ENCODE results near the gene TRIM74. TPM values are rescaled to one million over a fixed set of nuclear protein-coding genes. Genes with fewer than 3 reads are reported as not detected.
"Not testable (repeated sequence)": the region's sequence is repeated elsewhere in the genome, so short reads cannot be mapped to it uniquely, and the experiment has no call there.

TRIM74 gene
- total RNA-seq: under 1 TPM; 0.72 to 0.86 TPM

GRCh38 chr7:72968980-72969516 is at the start of gene TRIM74:
TSS of gene TRIM74 (minus strand) at chr7:72969466. CDS start at chr7:72966157, 3,309 bp downstream.
- H3K36me3 Mint-ChIP-seq (ENCODE audit: low read depth); H3K4me1 Mint-ChIP-seq (ENCODE audit: low read depth); H3K27me3 Mint-ChIP-seq (ENCODE audit: low read depth); H3K9me3 Mint-ChIP-seq; H3K27ac Mint-ChIP-seq; CTCF ChIA-PET; H3K4me3 Mint-ChIP-seq; intact Hi-C loops (cut with micrococcal nuclease): not testable (repeated sequence)
- peak; percentile 3 for DNase-seq

GRCh38 chr7:73006491-73006890 is 37.2 kb upstream of the TRIM74 start:
- H3K27ac Mint-ChIP-seq; H3K36me3 Mint-ChIP-seq (ENCODE audit: low read depth); H3K4me1 Mint-ChIP-seq (ENCODE audit: low read depth); CTCF ChIA-PET; H3K27me3 Mint-ChIP-seq (ENCODE audit: low read depth); DNase-seq; intact Hi-C loops (cut with micrococcal nuclease); H3K9me3 Mint-ChIP-seq: not testable (repeated sequence)
- H3K4me3 Mint-ChIP-seq: peak overlapping the region; percentile 50

GRCh38 chr7:73005693-73006447 is 36.6 kb upstream of the TRIM74 start:
- H3K36me3 Mint-ChIP-seq (ENCODE audit: low read depth); H3K27me3 Mint-ChIP-seq (ENCODE audit: low read depth); H3K4me1 Mint-ChIP-seq (ENCODE audit: low read depth); CTCF ChIA-PET; H3K9me3 Mint-ChIP-seq; intact Hi-C loops (cut with micrococcal nuclease): not testable (repeated sequence)
- peak; percentile 91 for DNase-seq
- peak overlapping the region; percentile 99 for H3K27ac Mint-ChIP-seq
- H3K4me3 Mint-ChIP-seq: peak overlapping the region; percentile 97

- Mint-ChIP-seq H3K4me3 (peak overlapping the region; percentile 97), H3K27ac (peak overlapping the region; percentile 99)
- intact Hi-C loops (cut with micrococcal nuclease); H3K36me3 Mint-ChIP-seq (ENCODE audit: low read depth); H3K9me3 Mint-ChIP-seq; H3K27me3 Mint-ChIP-seq (ENCODE audit: low read depth); CTCF ChIA-PET; H3K4me1 Mint-ChIP-seq (ENCODE audit: low read depth): not testable (repeated sequence)
- DNase-seq: peak; percentile 66
These were observed 36.1 kb upstream of the TRIM74 start for GRCh38 chr7:73005356-73005692.

GRCh38 chr7:72997887-72998468 is 28.7 kb upstream of the TRIM74 start:
- intact Hi-C loops (cut with micrococcal nuclease); H3K27ac Mint-ChIP-seq; H3K4me3 Mint-ChIP-seq; H3K4me1 Mint-ChIP-seq (ENCODE audit: low read depth); H3K9me3 Mint-ChIP-seq; CTCF ChIA-PET; DNase-seq; H3K36me3 Mint-ChIP-seq (ENCODE audit: low read depth); H3K27me3 Mint-ChIP-seq (ENCODE audit: low read depth): not testable (repeated sequence)

- H3K36me3 Mint-ChIP-seq (ENCODE audit: low read depth); H3K27ac Mint-ChIP-seq; intact Hi-C loops (cut with micrococcal nuclease); H3K27me3 Mint-ChIP-seq (ENCODE audit: low read depth); H3K9me3 Mint-ChIP-seq; DNase-seq; H3K4me1 Mint-ChIP-seq (ENCODE audit: low read depth); H3K4me3 Mint-ChIP-seq; CTCF ChIA-PET: not testable (repeated sequence)
These were observed 28.2 kb upstream of the TRIM74 start for GRCh38 chr7:72997447-72997846.

- H3K27ac Mint-ChIP-seq; CTCF ChIA-PET; H3K36me3 Mint-ChIP-seq (ENCODE audit: low read depth); DNase-seq; H3K4me3 Mint-ChIP-seq; H3K4me1 Mint-ChIP-seq (ENCODE audit: low read depth); intact Hi-C loops (cut with micrococcal nuclease); H3K27me3 Mint-ChIP-seq (ENCODE audit: low read depth); H3K9me3 Mint-ChIP-seq: not testable (repeated sequence)
These were observed 26.2 kb upstream of the TRIM74 start for GRCh38 chr7:72995484-72995883.

- H3K4me1 Mint-ChIP-seq (ENCODE audit: low read depth); H3K36me3 Mint-ChIP-seq (ENCODE audit: low read depth); CTCF ChIA-PET; H3K27me3 Mint-ChIP-seq (ENCODE audit: low read depth); H3K9me3 Mint-ChIP-seq; intact Hi-C loops (cut with micrococcal nuclease); H3K4me3 Mint-ChIP-seq; H3K27ac Mint-ChIP-seq; DNase-seq: not testable (repeated sequence)
These were observed 21.1 kb upstream of the TRIM74 start for GRCh38 chr7:72990146-72990913.

- H3K4me3 Mint-ChIP-seq; intact Hi-C loops (cut with micrococcal nuclease); CTCF ChIA-PET; H3K36me3 Mint-ChIP-seq (ENCODE audit: low read depth); H3K9me3 Mint-ChIP-seq; H3K27me3 Mint-ChIP-seq (ENCODE audit: low read depth); H3K4me1 Mint-ChIP-seq (ENCODE audit: low read depth); DNase-seq; H3K27ac Mint-ChIP-seq: not testable (repeated sequence)
These were observed 12.8 kb upstream of the TRIM74 start for GRCh38 chr7:72982084-72982483.

- DNase-seq; intact Hi-C loops (cut with micrococcal nuclease); H3K4me1 Mint-ChIP-seq (ENCODE audit: low read depth); H3K36me3 Mint-ChIP-seq (ENCODE audit: low read depth); H3K27me3 Mint-ChIP-seq (ENCODE audit: low read depth); H3K27ac Mint-ChIP-seq; H3K4me3 Mint-ChIP-seq; CTCF ChIA-PET; H3K9me3 Mint-ChIP-seq: not testable (repeated sequence)
These were observed 11.1 kb upstream of the TRIM74 start for GRCh38 chr7:72980382-72980781.

- H3K4me3 Mint-ChIP-seq; H3K36me3 Mint-ChIP-seq (ENCODE audit: low read depth); intact Hi-C loops (cut with micrococcal nuclease); H3K4me1 Mint-ChIP-seq (ENCODE audit: low read depth); H3K27ac Mint-ChIP-seq; H3K9me3 Mint-ChIP-seq; H3K27me3 Mint-ChIP-seq (ENCODE audit: low read depth); CTCF ChIA-PET; DNase-seq: not testable (repeated sequence)
These were observed 7.2 kb upstream of the TRIM74 start for GRCh38 chr7:72976434-72976833.

- not testable (repeated sequence) for DNase-seq; H3K27me3 Mint-ChIP-seq (ENCODE audit: low read depth)
These were observed 6.5 kb upstream of the TRIM74 start for GRCh38 chr7:72975656-72976286.

More at GRCh38 chr7:72975656-72976286, 6.5 kb upstream of the TRIM74 start:
- H3K36me3 Mint-ChIP-seq (ENCODE audit: low read depth); CTCF ChIA-PET; intact Hi-C loops (cut with micrococcal nuclease); H3K9me3 Mint-ChIP-seq; H3K27ac Mint-ChIP-seq; H3K4me1 Mint-ChIP-seq (ENCODE audit: low read depth); H3K4me3 Mint-ChIP-seq: not testable (repeated sequence)
